HG02571 (cell line): ENCODE data around the gene BCL6.
"Not testable (repeated sequence)": the region's sequence is repeated elsewhere in the genome, so short reads cannot be mapped to it uniquely, and the experiment has no call there.

Source experiments
- ATAC-seq: cut with Tn5 transposase; IDR thresholded peaks from one replicate; pipeline ENCODE4 v1.9.1; 2021; ENCODE audit warnings: mild to moderate bottlenecking, moderate library complexity; ENCODE audit not compliant: unreplicated experiment

Gene BCL6

DNA sequence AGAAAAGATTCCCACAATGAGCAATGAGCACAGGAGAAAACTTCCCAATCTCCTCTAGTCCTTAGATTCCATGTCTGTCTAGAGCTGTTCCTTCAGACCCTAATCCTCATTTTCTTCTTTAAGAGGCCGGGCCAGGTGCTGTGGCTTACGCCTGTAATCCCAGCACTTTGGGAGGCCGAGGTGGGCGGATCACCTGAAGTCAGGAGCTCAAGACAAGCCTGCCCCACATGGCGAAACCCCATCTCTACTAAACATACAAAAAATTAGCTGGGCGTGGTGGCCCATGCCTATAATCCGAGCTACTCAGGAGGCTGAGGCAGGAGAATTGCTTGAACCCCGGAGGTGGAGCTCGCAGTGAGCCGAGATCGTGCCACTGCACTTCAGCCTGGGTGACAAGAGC, 63.5 kb downstream of the BCL6 start:
- not testable (repeated sequence) for ATAC-seq

- no peak for ATAC-seq
Observed at GRCh38 chr3:187679638-187680396, 65.5 kb downstream of the BCL6 start.

DNA sequence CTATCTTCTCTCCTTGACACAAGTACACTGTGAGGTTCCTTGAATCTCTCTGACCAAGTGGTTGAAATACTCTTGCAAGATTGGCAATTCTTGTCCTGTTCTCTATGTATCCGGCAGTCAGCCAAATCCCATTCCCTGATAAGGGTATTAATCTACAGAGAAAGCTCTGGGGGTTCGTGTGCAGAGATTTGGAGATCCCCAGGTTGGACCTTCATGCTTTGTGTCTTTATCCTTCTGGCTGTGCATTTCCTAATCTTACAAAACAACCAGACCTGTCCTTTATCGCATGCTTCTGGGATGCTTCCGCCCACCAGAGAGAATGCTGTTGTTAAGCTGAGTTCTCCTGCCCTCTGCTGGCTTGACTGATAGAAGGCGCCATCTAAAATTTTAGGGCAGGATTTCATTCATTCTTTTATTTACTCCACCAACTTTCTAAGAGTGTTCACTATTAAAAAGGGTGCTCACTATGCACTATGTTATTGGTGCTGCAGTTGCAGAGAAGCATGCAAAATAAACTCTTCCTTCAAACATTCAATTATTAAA, 66.5 kb downstream of the BCL6 start:
- no peak for ATAC-seq

GRCh38 chr3:187677604-187678003, 67.7 kb downstream of the BCL6 start:
- ATAC-seq: no peak

DNA sequence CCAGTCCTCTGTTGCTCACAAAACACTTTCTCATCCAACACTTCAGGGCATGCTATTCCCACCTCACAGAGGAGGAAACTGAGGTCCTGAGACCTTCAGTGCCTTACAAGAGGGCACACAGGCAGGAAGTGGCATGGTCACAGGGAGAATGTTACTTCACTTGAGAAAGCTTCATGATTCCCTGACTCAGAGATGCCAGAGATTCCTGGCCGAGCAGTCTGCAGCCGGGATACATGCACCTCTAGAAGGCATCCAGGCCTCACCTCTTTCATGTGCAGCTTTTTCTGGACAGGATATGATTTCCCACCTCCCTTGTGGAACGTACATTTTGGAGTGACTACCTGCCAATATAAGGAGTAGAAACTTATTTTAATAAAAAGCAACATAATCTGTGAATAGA, 72.3 kb downstream of the BCL6 start:
- no peak for ATAC-seq
